Neural cell (in vitro differentiated cells): ENCODE results near the gene ATG4C. TPM values are rescaled to one million over a fixed set of nuclear protein-coding genes. Genes with fewer than 3 reads are reported as not detected.

ENCODE experiments used
- H2AFZ ChIP-seq: fragments of 200-600, 300-800 bp; sonication (generic), shearing (Covaris generic); 2 replicates; pipeline ENCODE4 v1.6.0; 2014; ENCODE audit warnings: low read depth, mild to moderate bottlenecking, antibody characterized with exemption, low read length, moderate library complexity
- H3F3A ChIP-seq: fragments of 200-600 bp; shearing (Covaris generic); 2 replicates; pipeline ENCODE4 v1.6.1; 2016; ENCODE audit warnings: mild to moderate bottlenecking, moderate library complexity, mixed read lengths, antibody characterized with exemption, low read length; ENCODE audit not compliant: insufficient read depth, poor library complexity, severe bottlenecking
- H3K27ac ChIP-seq: fragments of 200-600, 300-800 bp; sonication (generic), shearing (Covaris generic); 2 replicates; pipeline ENCODE4 v1.5.1; 2014; ENCODE audit warnings: mild to moderate bottlenecking, low read length, moderate library complexity
- H3K27me3 ChIP-seq: fragments of 300-800, 200-600 bp; sonication (generic), shearing (Covaris generic); 2 replicates; pipeline ENCODE4 v1.6.0; 2014; ENCODE audit warnings: mild to moderate bottlenecking, low read depth, low read length, moderate library complexity; ENCODE audit not compliant: insufficient read depth
- H3K36me3 ChIP-seq: fragments of 300-800, 200-600 bp; sonication (generic), shearing (Covaris generic); 2 replicates; pipeline ENCODE4 v1.5.1; 2014; ENCODE audit warnings: mild to moderate bottlenecking, antibody characterized with exemption, low read length, moderate library complexity; ENCODE audit not compliant: insufficient read depth
- H3K4me2 ChIP-seq: fragments of 300-800, 200-600 bp; sonication (generic), shearing (Covaris generic); 2 replicates; pipeline ENCODE4 v1.6.0; 2014; ENCODE audit warnings: mild to moderate bottlenecking, low read length
- H3K4me3 ChIP-seq: fragments of 300-800, 200-600 bp; sonication (generic), shearing (Covaris generic); 2 replicates; pipeline ENCODE4 v1.5.1; 2014; ENCODE audit warnings: mild to moderate bottlenecking, low read length, moderate library complexity
- H3K79me2 ChIP-seq: fragments of 200-600 bp; shearing (Covaris generic); replicated peaks from 2 replicates; pipeline ENCODE4 v1.6.0; 2014; ENCODE audit warnings: mild to moderate bottlenecking, low read length, moderate library complexity; ENCODE audit not compliant: insufficient read depth
- H3K9ac ChIP-seq: fragments of 300-800, 200-600 bp; sonication (generic), shearing (Covaris generic); 2 replicates; pipeline ENCODE4 v1.6.1; 2016; ENCODE audit warnings: mild to moderate bottlenecking, low read length, mixed read lengths
- H3K9me2 ChIP-seq: fragments of 200-600 bp; shearing (Covaris generic); 2 replicates; pipeline ENCODE4 v1.6.1; 2016; ENCODE audit warnings: mild to moderate bottlenecking, low read length, mixed read lengths; ENCODE audit not compliant: insufficient read depth
- H3K9me3 ChIP-seq: fragments of 200-600, 300-800 bp; sonication (generic), shearing (Covaris generic); 2 replicates; pipeline ENCODE4 v1.6.1; 2016; ENCODE audit warnings: mild to moderate bottlenecking, mixed run types, low read length, moderate library complexity, mixed read lengths
- H4K20me1 ChIP-seq: fragments of 200-600 bp; shearing (Covaris generic); 2 replicates; pipeline ENCODE4 v1.6.1; 2016; ENCODE audit warnings: mild to moderate bottlenecking, mixed run types; ENCODE audit not compliant: insufficient read depth
- EP300 ChIP-seq: fragments of 450-650 bp; conservative IDR thresholded peaks from 2 replicates; pipeline ENCODE4 v1.6.1; 2014; ENCODE audit warnings: antibody characterized with exemption, mild to moderate bottlenecking, moderate library complexity; ENCODE audit not compliant: poor library complexity, severe bottlenecking
- EZH2 ChIP-seq: fragments of 200-600, 300-800 bp; shearing (Covaris generic), sonication (generic); IDR thresholded peaks from 2 replicates; pipeline ENCODE4 v1.6.1; 2014; ENCODE audit warnings: antibody characterized with exemption, low read length, borderline replicate concordance, mild to moderate bottlenecking; ENCODE audit not compliant: insufficient read depth, poor library complexity, severe bottlenecking
- MXI1 ChIP-seq: fragments of 450-650 bp; conservative IDR thresholded peaks from 2 replicates; pipeline ENCODE4 v1.6.1; 2014; ENCODE audit warnings: antibody characterized with exemption, mild to moderate bottlenecking; ENCODE audit not compliant: poor library complexity, severe bottlenecking
- POLR2AphosphoS5 ChIP-seq: IDR thresholded peaks from 2 replicates; pipeline ENCODE4 v1.6.1; 2012
- RAD21 ChIP-seq: fragments of 450-650 bp; conservative IDR thresholded peaks from 2 replicates; pipeline ENCODE4 v1.6.1; 2014; ENCODE audit warnings: antibody characterized with exemption, mild to moderate bottlenecking, moderate library complexity
- SMC3 ChIP-seq: fragments of 450-650 bp; conservative IDR thresholded peaks from 2 replicates; pipeline ENCODE4 v1.6.1; 2014; ENCODE audit warnings: antibody characterized with exemption, mild to moderate bottlenecking, moderate library complexity; ENCODE audit not compliant: poor library complexity
- TAF1 ChIP-seq: IDR thresholded peaks from 2 replicates; pipeline ENCODE4 v1.6.1; 2012; ENCODE audit warnings: low read depth
- polyA plus RNA-seq: library from polyadenylated mRNA; depleted of rRNA; stranded (reverse); fragments of >200 nt; gene quantifications from 2 replicates; pipeline ENCODE4 v1.2.3, GENCODE V29; 2014
- TF ChIP-seq, protein P1 (sequence below): IDR thresholded peaks from 2 replicates; pipeline ENCODE4 v1.6.1; 2012; ENCODE audit warnings: borderline replicate concordance
- TF ChIP-seq, protein P2 (sequence below): fragments of 450-650 bp; IDR thresholded peaks from 2 replicates; pipeline ENCODE4 v1.5.1; 2014; ENCODE audit warnings: antibody characterized with exemption, mild to moderate bottlenecking, moderate library complexity; ENCODE audit not compliant: poor library complexity, severe bottlenecking

Gene ATG4C
- polyA plus RNA-seq, 1 donor from 2014 or later: 11.0 TPM

DNA sequence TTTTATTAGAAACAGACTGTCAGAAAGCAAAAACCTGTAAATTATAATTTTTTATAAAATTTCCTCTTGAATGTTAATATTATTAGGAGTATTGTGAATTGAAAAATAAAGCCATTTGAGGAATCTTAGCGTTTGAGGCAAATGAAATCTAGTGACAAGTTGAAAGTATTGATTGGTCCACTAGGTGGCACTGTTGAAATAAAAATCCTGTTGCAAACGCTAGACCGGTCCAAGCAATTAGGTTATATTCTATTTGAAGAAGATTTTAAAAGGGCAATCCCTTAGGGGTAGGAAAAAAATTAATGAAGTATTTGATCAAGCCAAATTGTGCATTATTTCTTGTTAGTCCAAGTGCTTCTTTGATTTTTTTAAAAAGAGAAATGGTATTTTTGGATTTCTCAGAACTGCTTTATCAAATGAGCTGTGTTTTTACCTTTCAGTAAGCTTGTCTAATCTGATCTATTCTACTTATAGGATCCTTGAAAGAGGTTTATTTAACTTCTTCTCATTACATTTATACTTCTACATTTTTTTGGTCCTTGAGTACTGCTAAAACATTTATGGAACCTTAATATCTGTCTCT lies 57.7 kb downstream of the ATG4C start:
- Histone ChIP-seq H4K20me1 (no peaks in the 10 kb centered on the region), H3K4me3 (no peak overlapping the region), H3K9ac (no peak overlapping the region), H3K4me2 (no peak overlapping the region), H3K27ac (no peak overlapping the region), H3F3A (no peaks in the 10 kb centered on the region), H3K79me2 (no peaks in the 10 kb centered on the region), H3K27me3 (no peaks in the 10 kb centered on the region), H3K9me2 (no peaks in the 10 kb centered on the region), H3K9me3 (no peaks in the 10 kb centered on the region), H3K36me3 (no peaks in the 10 kb centered on the region), H2AFZ (no peak overlapping the region)
- no peak for TF ChIP-seq EZH2
- TF ChIP-seq EP300: no peak
- TF ChIP-seq, protein P1, sequence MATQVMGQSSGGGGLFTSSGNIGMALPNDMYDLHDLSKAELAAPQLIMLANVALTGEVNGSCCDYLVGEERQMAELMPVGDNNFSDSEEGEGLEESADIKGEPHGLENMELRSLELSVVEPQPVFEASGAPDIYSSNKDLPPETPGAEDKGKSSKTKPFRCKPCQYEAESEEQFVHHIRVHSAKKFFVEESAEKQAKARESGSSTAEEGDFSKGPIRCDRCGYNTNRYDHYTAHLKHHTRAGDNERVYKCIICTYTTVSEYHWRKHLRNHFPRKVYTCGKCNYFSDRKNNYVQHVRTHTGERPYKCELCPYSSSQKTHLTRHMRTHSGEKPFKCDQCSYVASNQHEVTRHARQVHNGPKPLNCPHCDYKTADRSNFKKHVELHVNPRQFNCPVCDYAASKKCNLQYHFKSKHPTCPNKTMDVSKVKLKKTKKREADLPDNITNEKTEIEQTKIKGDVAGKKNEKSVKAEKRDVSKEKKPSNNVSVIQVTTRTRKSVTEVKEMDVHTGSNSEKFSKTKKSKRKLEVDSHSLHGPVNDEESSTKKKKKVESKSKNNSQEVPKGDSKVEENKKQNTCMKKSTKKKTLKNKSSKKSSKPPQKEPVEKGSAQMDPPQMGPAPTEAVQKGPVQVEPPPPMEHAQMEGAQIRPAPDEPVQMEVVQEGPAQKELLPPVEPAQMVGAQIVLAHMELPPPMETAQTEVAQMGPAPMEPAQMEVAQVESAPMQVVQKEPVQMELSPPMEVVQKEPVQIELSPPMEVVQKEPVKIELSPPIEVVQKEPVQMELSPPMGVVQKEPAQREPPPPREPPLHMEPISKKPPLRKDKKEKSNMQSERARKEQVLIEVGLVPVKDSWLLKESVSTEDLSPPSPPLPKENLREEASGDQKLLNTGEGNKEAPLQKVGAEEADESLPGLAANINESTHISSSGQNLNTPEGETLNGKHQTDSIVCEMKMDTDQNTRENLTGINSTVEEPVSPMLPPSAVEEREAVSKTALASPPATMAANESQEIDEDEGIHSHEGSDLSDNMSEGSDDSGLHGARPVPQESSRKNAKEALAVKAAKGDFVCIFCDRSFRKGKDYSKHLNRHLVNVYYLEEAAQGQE: no peak
- peak; percentile 90 for TF ChIP-seq SMC3
- TF ChIP-seq POLR2AphosphoS5: no peak
- TF ChIP-seq RAD21: peak; percentile 92
- TF ChIP-seq, protein P2, sequence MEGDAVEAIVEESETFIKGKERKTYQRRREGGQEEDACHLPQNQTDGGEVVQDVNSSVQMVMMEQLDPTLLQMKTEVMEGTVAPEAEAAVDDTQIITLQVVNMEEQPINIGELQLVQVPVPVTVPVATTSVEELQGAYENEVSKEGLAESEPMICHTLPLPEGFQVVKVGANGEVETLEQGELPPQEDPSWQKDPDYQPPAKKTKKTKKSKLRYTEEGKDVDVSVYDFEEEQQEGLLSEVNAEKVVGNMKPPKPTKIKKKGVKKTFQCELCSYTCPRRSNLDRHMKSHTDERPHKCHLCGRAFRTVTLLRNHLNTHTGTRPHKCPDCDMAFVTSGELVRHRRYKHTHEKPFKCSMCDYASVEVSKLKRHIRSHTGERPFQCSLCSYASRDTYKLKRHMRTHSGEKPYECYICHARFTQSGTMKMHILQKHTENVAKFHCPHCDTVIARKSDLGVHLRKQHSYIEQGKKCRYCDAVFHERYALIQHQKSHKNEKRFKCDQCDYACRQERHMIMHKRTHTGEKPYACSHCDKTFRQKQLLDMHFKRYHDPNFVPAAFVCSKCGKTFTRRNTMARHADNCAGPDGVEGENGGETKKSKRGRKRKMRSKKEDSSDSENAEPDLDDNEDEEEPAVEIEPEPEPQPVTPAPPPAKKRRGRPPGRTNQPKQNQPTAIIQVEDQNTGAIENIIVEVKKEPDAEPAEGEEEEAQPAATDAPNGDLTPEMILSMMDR: peak; percentile 87
- TF ChIP-seq MXI1: no peak
- no peak for TF ChIP-seq TAF1

DNA sequence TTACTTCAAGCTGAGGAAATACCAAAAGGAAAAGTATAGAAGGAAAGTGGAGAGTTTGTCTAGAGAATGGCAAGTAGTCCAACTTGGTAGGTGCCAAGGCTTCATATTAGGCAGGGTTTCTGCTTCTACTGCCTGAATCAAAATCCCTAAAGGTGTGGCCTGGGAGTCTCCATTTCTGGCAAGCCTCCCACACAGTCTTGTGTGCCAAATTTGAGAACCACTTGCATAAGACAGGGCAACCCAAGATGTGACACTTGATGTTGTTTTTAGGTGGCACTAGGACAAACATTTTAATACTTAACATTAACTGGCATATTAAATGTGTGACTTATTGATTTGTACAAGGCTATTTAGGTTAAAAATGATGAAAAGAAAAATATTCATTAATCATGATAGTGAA lies 60.1 kb downstream of the ATG4C start:
- no peak overlapping the region for H2AFZ ChIP-seq
- no peaks in the 10 kb centered on the region for H3F3A ChIP-seq
- no peaks in the 10 kb centered on the region for H3K9me2 ChIP-seq
- TF ChIP-seq, protein P2: no peak
- TF ChIP-seq, protein P1: no peak
- TF ChIP-seq RAD21 (no peak), POLR2AphosphoS5 (no peak), EP300 (no peak), EZH2 (no peak), MXI1 (no peak), TAF1 (no peak), SMC3 (no peak)
- no peaks in the 10 kb centered on the region for H3K9me3 ChIP-seq
- H4K20me1 ChIP-seq: no peaks in the 10 kb centered on the region
- H3K4me2 ChIP-seq: no peak overlapping the region
- no peak overlapping the region for H3K4me3 ChIP-seq
- H3K27ac ChIP-seq: no peak overlapping the region
- no peaks in the 10 kb centered on the region for H3K79me2 ChIP-seq
- no peak overlapping the region for H3K9ac ChIP-seq
- H3K36me3 ChIP-seq: no peaks in the 10 kb centered on the region
- H3K27me3 ChIP-seq: no peaks in the 10 kb centered on the region
